ENCODE results near the gene RPS6KB2.
A peak's percentile ranks its signal among the peaks of the same experiment; 100 is the strongest.

Gene RPS6KB2

DNA sequence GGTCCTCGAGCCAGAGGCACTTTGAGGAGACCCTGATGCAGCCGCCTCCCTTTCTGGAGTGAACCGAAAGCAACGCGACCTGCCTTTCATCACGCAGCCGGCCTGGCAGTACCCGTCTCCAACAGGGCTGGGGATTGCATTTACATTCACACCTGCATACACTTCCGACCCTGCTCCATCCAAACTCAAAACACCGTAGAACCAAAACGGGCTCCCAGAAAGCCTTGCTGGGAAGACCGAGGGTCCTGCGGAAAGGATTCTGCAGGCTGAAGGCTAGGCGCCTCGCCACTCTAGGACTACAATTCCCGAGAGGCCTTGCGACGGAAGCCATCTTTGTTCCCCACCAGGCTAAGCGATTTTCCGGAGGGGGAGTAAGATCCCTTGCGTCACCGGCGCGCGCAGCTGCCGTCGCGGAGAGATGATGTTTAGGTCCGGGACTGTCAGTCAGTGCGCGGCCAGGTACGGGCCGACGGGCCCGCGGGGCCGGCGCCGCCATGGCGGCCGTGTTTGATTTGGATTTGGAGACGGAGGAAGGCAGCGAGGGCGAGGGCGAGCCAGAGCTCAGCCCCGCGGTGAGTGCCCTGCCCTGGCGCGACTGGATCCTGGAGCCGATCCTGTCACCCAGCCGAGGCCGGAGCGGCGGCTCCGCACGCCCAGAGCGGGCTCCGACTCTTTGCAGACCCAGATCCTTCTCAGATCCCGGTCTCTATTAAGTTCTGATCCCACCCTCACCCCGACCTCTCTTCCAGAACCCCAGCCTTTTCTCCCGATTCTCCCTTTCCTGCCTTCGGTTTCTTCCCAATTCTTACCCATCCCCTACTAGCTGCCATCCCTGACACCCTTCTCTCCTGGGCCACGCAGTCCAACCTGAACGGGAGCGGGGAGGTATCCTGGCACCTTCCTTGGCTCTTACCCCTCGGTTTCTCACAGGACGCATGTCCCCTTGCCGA is at the start of gene RPS6KB2:
TSS of gene RPS6KB2 (plus strand) at position 443 of the 950 bp plus-strand sequence. CDS start at position 495, 52 bp downstream.
- DNase-seq (ENCODE audit: low spot score), result peak; percentile 99

GRCh38 chr11:67378544-67378943 is 49.8 kb upstream of the RPS6KB2 start:
- no peak for DNase-seq (ENCODE audit: low spot score)

DNA sequence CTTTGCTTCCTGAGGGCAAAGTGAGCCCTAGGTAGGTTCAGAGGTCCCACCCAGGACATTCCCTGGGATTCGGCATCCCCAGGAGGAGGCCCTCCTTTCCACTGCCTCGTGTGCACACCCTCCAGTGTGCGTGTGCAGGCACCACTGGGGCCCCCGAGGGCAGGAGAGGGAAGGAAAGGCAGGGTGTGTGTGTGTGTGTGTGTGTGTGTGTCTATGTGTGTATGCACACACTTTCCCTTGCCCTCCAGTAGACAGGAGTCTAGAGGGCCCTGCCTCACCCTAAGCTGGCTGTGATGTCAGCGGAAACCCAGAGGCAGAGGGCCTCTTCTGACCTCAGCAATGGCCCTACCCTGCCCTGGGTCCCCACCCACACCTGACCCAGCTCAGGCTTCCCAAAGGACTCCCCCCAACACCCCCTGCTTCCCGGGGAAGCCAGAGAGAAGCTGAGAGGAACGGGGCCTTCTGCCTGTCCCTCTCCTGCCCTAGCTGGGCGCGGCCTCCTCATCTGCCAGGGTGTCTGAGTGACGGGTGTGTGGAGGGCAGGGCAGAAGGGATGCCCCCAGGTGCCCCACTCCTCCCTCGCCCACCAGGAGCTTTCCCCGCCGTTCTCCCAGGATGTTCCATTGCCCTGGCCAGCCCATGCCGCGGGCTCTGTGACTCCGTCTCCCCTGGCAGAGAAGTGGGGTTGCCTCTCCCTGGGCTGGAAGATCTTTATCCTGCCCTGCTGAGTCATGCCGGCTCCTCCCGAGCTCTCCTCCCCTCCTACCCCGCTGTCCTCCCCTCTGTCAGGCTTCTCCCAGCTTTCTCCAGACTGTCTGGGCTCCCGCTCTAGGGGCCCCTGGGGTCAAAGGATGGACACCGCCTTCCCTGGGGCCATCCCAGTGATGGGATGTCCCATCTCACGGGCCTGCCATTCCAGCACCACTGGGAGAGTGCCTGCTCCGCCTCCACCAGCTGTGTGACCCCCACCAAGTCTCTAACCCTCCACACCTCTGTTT is 48.9 kb upstream of the RPS6KB2 start:
- peak; percentile 57 for DNase-seq (ENCODE audit: low spot score)

DNA sequence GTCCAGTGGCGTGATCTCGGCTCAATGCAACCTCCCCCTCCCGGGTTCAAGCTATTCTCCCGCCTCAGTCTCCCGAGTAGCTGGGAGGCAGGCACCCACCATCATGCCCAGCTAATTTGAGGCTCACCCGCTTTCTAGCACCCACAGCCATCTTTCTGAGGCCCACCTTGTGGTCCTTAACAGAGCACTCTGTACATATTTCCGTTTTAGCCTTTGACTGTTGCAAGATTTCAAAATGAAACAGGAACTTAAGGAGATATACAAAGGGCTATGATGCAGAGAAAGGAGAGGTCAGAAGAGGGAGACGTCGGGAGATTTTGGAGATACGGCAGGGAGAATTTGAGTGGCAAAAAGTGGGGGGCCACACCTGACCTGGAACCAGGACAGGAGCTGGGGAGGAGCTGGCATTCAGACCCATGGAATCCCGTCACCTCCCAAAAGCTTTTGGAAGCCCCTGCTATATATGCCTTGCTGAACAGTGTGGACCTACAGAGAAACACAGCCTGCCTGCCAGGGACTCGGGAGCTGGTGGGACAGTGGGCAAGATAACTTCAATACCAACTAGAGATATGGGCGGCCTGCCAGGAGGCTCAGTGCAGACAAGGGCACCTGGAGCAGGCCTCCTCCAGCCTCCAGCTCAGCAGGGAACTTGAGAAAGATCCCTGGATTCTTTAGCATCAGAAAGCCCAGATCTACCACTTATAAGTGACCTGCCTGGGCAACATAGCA is 46.9 kb upstream of the RPS6KB2 start:
- DNase-seq (ENCODE audit: low spot score), result no peak

DNA sequence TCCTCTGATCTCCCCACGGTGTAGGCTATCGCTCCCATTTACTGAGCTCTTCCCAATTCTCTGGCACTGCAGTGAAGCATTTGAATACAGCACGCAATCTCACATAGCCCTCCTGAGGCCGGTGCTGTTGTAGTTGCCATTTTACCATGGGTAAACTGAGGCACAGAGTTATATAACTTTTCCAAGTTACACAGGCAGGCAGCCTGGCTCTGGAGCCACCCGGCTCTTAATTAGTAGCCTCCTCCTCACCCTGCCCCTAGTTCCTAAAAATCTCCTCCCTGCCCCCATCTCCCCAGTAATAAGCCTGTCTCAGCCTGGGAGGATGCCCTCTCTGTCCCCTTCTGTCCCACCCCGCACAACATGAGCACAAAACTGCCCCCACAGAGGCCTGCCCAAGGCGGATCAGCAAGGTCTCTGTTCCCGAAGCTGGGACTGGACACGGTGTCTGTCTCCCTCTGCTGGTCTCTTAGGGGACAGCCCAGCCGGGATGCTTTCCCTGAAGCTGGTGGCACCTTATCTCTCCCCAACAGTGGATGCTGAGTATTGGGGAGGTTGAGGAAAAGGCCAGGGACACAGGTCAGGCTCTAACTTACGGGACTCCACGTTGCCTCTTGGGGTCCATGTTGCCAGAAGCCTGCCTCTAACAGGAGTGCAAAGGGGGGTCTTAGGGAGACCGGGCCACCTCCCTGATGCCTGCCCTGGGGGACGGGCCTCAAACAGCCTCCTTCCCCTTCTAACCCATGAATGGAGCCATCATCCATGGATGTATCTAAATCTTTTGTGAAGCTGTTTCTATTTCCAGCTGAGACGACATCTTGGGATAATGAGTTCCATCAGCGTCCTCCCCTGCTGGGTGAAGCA is 45.8 kb upstream of the RPS6KB2 start:
- DNase-seq (ENCODE audit: low spot score), result peak; percentile 91

DNA sequence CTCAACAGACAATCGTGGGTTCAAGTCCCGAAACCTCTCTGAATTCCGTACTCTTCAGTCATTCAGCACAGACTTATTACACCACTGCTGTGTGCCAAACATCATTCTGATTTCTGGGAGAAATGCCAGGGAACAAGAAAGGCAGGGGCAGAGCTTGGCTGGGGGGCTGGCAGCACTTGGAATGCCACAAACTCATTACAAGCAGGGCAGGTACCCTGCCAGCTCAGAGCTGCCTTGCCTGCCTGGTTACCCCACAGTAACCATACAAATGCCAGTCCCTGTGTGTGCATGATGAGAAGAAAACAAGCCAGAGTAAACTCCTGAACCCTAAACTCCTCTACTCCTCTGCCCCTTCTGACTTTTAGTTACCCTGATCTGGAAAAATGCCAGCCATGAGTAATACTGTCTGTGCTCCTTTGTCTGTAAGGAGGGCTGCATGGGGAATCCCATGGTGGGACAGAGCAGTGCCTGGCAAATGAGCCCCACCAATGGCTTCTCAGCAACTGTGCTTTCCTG is 43.4 kb upstream of the RPS6KB2 start:
- no peak for DNase-seq (ENCODE audit: low spot score)

DNA sequence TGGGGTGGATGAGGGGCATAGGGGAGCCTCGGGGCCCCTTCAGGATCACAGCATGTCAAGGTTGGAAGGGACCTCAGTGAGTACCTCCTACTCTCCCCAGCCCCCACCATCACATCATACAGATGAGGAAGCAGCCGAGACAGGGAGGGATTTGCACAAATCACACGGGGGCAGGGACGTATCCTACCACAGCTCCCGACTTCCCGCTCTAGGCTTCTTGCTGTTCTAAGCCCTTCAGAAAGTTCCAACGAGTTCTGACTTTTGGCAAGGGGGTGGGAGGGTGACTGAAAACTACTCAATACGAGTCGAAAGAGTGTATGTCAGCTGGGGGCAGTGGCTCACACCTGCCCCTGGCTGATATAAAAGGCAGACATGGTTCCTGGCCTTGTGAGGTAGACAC is 41.2 kb upstream of the RPS6KB2 start:
- no peak for DNase-seq (ENCODE audit: low spot score)

GRCh38 chr11:67387518-67387917 is 40.8 kb upstream of the RPS6KB2 start:
- DNase-seq (ENCODE audit: low spot score), result no peak

- DNase-seq (ENCODE audit: low spot score), result peak; percentile 54
Measured at GRCh38 chr11:67389477-67389876, 38.8 kb upstream of the RPS6KB2 start.

- DNase-seq (ENCODE audit: low spot score), result peak; percentile 68
Measured at GRCh38 chr11:67390947-67391303, 37.4 kb upstream of the RPS6KB2 start.

- DNase-seq (ENCODE audit: low spot score), result peak; percentile 96
Measured at GRCh38 chr11:67391304-67392182, 36.8 kb upstream of the RPS6KB2 start, which contains the start of gene RAD9A. Gene RAD9A, plus strand, starts transcription at chr11:67391986. Its CDS starts 59 bp downstream, at chr11:67392045.

DNA sequence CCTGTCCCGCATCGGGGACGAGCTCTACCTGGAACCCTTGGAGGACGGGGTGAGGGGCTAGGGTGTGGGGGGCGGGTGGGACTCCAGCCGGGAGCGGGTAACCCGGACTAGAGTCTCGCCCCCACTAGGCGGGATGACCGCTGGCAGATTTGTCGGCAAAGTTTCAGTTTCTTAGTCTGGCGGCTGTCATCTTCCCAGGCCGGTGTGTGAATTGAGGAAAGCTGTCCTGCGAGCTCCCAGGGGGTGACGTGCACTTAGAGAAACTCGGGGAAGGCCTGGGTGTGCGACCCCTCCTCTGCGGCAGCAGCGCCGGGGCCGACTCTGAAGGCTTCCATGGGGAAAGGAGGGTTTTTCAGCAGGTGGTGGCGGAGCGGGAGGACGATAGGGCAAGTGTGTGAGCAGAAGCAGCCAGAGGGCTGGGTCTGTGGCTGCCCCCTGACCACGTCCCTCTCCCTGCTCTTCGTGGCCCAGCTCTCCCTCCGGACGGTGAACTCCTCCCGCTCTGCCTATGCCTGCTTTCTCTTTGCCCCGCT is 36.0 kb upstream of the RPS6KB2 start:
- no peak for DNase-seq (ENCODE audit: low spot score)

- DNase-seq (ENCODE audit: low spot score), result no peak
Measured at GRCh38 chr11:67393437-67393836, 34.9 kb upstream of the RPS6KB2 start.

- no peak for DNase-seq (ENCODE audit: low spot score)
Measured at GRCh38 chr11:67393990-67394389, 34.3 kb upstream of the RPS6KB2 start.

DNA sequence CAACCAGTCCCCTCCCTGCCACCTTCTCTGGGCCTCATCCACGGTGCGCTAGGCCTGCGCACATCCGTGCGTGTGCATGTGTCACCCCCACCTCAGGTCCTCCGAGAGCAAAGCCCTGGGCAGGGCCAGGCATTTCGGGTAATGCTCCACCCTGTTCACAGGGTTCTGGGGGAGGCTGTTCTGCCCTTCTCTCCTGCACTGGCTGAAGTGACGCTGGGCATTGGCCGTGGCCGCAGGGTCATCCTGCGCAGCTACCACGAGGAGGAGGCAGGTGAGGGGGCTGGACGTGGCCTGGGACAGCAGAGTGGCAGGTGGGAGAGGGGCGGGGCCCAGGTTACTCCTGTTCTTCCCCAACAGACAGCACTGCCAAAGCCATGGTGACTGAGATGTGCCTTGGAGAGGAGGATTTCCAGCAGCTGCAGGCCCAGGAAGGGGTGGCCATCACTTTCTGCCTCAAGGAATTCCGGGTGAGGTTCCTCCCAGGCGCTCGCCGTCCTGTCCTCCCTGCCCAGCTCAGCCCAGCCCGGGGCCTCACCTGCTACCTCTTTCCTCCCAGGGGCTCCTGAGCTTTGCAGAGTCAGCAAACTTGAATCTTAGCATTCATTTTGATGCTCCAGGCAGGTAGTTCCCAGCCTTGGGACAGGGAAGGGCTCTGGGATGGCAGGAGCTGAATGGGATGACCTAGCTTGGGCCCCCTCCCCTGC is 32.6 kb upstream of the RPS6KB2 start:
- no peak for DNase-seq (ENCODE audit: low spot score)

DNA sequence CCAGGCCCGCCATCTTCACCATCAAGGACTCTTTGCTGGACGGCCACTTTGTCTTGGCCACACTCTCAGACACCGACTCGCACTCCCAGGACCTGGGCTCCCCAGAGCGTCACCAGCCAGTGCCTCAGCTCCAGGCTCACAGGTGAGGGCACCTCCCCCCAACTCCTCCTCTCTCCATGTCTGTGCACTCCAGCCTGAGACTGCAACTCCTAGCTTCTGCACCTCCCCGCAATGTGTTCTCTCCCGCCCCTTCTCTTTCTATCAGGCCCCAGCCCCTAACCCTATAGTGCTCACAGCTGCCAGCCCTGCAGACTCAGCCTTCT is 32.1 kb upstream of the RPS6KB2 start:
- DNase-seq (ENCODE audit: low spot score), result no peak

GRCh38 chr11:67396587-67397389 is 31.5 kb upstream of the RPS6KB2 start:
- DNase-seq (ENCODE audit: low spot score), result no peak

DNA sequence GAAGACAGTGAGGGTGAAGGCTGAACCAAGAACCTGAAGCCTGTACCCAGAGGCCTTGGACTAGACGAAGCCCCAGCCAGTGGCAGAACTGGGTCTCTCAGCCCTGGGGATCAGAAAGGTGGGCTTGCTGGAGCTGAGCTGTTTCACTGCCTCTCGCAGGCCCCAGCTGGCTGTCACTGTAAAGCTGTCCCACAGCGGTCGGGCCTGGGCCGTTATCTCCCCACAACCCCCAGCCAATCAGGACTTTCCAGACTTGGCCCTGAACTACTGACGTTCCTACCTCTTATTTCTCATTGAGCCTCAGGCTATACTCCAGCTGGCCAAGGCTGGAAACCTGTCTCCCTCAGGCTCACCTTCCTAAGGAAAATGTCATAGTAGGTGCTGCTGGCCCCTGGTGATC is 30.8 kb upstream of the RPS6KB2 start:
- no peak for DNase-seq (ENCODE audit: low spot score)

Data from hematopoietic multipotent progenitor cell treated with erythropoietin and hydrocortisone succinate and interleukin-3 and kit ligand, for 17 days (in vitro differentiated cells).